K562 (cell line): Measurements from ENCODE around the gene VTA1. TPM values are rescaled to one million over a fixed set of nuclear protein-coding genes. Genes with fewer than 3 reads are reported as not detected.

Experiments
- HDAC8 ChIP-seq: fragments of 450-650 bp; IDR thresholded peaks from 2 replicates; pipeline ENCODE4 v1.6.1; 2016; ENCODE audit warnings: mild to moderate bottlenecking, missing genetic modification characterization, moderate library complexity, missing compliant biosample characterization
- PKNOX1 ChIP-seq: fragments of 450-650 bp; IDR thresholded peaks from 2 replicates; pipeline ENCODE4 v1.6.1; 2016
- SMARCC2 ChIP-seq: fragments of 450-650 bp; IDR thresholded peaks from 2 replicates; pipeline ENCODE4 v1.6.1; 2017; ENCODE audit warnings: antibody characterized with exemption, moderate library complexity, mild to moderate bottlenecking, low read depth
- polyA plus RNA-seq, 8 experiments: library from polyadenylated mRNA; depleted of rRNA in 4 of 8; stranded (reverse) in 5 of 8; unstranded in 3 of 8; fragments of >200 nt; fragmentation: Nextera tagmentation in 2 of 8; fragmentation: Illumina TruSeq in 1 of 8; extraction: Ambion mirVana in 2 of 8; extraction: Trizol in 1 of 8; gene quantifications; 2 replicates each; pipeline versions ENCODE4 v1.2.1 to v1.2.3, GENCODE V29; 2011 to 2014; ENCODE audit warnings: inconsistent platforms in 1 of 8, missing spikeins in 1 of 8
- total RNA-seq, 7 experiments: library from RNA; depleted of rRNA in 6 of 7; stranded (reverse); fragments of >200 nt in 6 of 7; fragmentation: Illumina TruSeq in 2 of 7; extraction: Trizol in 2 of 7; gene quantifications; 2 replicates each; pipeline versions ENCODE4 v1.2.1 to v1.2.3, GENCODE V29; 2011 to 2021; ENCODE audit warnings: low replicate concordance in 1 of 7
- TF ChIP-seq, protein P1 (sequence below): fragments of 450-650 bp; IDR thresholded peaks from 2 replicates; pipeline ENCODE4 v1.6.1; 2016; ENCODE audit warnings: low read depth

Gene VTA1
- total and polyA plus RNA-seq, 9 of the 15 experiments (the other 6 are each of a cell fraction or from before 2014, with no cell fraction given), result 47.8 to 182 (median 84.6) TPM

GRCh38 chr6:142226731-142227130, 79.7 kb downstream of the VTA1 start (continued):
- TF ChIP-seq, protein P1, sequence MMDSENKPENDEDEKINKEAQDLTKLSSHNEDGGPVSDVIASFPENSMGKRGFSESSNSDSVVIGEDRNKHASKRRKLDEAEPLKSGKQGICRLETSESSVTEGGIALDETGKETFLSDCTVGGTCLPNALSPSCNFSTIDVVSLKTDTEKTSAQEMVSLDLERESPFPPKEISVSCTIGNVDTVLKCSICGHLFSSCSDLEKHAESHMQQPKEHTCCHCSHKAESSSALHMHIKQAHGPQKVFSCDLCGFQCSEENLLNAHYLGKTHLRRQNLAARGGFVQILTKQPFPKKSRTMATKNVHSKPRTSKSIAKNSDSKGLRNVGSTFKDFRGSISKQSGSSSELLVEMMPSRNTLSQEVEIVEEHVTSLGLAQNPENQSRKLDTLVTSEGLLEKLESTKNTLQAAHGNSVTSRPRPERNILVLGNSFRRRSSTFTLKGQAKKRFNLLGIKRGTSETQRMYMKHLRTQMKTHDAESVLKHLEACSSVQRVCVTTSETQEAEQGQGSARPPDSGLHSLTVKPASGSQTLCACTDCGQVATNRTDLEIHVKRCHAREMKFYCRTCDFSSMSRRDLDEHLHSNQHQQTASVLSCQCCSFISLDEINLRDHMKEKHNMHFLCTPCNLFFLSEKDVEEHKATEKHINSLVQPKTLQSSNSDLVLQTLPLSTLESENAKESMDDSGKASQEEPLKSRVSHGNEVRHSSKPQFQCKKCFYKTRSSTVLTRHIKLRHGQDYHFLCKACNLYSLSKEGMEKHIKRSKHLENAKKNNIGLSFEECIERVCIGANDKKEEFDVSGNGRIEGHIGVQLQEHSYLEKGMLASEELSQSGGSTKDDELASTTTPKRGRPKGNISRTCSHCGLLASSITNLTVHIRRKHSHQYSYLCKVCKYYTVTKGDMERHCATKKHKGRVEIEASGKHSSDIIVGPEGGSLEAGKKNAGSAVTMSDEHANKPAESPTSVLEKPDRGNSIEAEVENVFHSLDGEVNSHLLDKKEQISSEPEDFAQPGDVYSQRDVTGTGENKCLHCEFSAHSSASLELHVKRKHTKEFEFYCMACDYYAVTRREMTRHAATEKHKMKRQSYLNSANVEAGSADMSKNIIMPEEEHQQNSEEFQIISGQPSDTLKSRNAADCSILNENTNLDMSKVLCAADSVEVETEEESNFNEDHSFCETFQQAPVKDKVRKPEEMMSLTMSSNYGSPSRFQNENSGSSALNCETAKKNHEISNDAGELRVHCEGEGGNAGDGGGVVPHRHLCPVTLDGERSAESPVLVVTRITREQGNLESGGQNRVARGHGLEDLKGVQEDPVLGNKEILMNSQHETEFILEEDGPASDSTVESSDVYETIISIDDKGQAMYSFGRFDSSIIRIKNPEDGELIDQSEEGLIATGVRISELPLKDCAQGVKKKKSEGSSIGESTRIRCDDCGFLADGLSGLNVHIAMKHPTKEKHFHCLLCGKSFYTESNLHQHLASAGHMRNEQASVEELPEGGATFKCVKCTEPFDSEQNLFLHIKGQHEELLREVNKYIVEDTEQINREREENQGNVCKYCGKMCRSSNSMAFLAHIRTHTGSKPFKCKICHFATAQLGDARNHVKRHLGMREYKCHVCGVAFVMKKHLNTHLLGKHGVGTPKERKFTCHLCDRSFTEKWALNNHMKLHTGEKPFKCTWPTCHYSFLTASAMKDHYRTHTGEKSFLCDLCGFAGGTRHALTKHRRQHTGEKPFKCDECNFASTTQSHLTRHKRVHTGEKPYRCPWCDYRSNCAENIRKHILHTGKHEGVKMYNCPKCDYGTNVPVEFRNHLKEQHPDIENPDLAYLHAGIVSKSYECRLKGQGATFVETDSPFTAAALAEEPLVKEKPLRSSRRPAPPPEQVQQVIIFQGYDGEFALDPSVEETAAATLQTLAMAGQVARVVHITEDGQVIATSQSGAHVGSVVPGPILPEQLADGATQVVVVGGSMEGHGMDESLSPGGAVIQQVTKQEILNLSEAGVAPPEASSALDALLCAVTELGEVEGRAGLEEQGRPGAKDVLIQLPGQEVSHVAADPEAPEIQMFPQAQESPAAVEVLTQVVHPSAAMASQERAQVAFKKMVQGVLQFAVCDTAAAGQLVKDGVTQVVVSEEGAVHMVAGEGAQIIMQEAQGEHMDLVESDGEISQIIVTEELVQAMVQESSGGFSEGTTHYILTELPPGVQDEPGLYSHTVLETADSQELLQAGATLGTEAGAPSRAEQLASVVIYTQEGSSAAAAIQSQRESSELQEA, result no peak
- TF ChIP-seq HDAC8 (tag), result no peak
- TF ChIP-seq PKNOX1, result no peak
- no peak for TF ChIP-seq SMARCC2
- TF ChIP-seq, all 486 proteins: peak for 0
